Measurements from ENCODE around the gene LRP8.
A peak's percentile ranks its signal among the peaks of the same experiment; 100 is the strongest.
"Not testable (repeated sequence)": the region's sequence is repeated elsewhere in the genome, so short reads cannot be mapped to it uniquely, and the experiment has no call there.

Gene LRP8

DNA sequence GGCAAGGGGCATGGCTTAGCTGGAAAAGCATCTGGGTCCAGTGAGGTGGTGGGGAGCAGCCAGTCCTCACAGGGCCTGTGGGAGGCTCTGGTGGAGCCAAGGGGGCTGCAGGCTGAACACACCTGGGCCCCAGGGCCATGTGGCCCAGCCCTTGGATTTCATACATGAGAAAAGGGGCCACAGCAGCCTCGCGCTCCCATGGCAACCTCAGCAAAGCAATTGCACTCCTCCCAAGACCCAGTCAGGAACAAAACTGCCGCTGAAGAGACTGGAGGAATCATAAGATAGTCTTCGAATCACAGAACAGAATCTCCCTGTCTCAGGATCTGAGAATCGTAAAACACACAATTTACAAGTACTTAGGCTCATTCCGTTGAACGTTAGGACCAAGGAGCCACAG lies 24.6 kb downstream of the LRP8 start:
- DNase-seq, result no peak

DNA sequence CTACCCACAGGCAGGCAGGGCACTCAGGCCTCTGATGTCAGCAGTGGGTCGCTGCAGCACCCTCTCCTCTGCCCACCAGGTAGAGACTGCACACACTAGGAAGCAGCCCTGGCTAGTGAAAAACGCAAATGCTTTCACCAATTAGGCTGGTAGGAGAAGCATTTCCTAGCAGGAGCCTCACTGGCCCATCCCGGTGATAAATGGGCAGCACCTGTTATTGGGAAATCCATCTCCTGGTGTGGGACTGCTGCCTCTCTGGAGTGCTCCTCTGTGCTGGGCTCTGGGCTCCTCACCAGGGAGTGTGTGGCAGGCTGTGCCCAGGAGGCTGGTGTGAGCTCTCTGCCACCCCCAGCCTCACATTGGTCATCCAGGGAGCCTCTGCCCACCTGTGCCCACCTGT lies 28.6 kb downstream of the LRP8 start:
- DNase-seq, result no peak

DNA sequence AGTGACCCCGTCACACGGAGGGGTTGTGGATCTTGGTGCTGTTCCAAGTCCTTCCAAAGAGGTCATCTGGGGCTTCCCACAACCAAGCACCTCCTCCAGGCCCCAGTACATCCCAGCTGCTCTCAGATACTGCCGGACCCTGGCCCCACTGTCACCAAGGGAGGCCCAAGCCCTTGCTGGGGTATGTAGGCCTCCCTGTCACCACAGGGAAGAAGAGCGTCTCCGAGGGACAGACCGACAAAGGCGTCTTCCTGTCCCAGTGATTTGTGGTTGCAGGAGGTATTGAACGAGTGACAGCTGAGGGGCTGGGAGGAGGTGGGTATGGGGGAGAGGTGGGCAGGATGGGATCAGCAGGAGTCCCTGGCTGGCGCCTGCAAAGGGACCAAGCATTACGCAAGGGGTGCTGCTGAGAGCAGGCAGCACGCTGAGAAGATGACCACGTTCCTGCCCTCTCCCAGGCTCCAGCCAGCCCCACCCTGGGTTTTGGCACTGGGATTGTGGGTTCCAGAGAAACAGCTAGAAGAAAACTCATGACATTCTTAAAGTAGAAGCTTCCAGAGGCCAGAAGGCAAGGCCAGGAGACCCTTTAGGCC lies 29.7 kb downstream of the LRP8 start:
- DNase-seq, result no peak

GRCh38 chr1:53297195-53297594 lies 30.7 kb downstream of the LRP8 start:
- no peak for DNase-seq

DNA sequence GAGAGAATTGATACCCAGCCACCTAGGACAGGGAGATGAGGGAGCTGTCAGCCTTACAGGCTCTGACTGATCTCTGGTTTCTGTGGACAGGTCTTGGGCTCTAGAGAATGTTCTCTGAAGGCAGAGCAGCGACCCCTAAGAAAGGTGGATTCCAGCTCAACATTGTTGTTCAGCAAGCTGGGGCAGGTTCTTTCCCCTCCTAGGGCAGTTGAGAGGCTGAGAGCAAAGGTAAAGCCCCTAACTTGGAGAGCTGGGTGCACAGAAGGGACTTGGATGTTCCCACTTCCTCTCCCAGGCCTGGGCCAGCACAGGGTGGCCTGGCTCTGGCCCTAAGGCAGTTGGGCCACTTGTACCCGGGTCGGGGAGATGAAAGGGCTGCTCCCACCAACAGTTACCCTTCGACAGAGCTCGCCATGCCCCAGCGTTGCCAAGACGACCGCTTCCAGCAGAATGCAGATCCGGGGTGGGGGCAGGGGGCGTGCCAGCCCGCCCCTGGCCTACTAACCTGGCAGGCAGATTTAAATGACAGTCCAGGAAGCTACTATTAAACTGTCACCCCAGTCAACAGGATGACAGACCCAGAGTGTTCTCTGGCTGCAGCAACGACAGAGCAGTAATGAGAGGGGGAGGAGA lies 31.6 kb downstream of the LRP8 start:
- DNase-seq, result no peak

DNA sequence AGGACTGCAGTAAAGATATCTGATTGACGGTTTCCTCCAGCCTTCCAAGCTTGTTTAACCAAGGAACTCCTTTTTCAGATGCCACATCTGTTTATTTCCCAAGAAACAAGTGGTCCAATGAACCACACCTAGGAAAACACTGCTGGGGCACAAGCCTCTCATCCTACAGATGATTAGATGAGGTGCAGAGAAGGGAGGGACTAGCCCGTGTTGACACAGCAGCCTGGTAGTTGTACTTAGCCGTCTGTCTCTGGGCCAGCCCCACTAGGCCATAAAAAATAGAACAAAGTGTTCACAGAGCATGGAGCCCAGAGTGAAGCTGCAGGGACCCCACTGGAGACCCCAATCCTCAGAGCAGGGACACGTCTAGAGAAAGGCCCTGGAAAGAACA lies 32.1 kb downstream of the LRP8 start:
- DNase-seq, result no peak

GRCh38 chr1:53295295-53295694 lies 32.6 kb downstream of the LRP8 start:
- DNase-seq, result no peak

- no peak for DNase-seq
These were observed 33.3 kb downstream of the LRP8 start for GRCh38 chr1:53294567-53294966.

GRCh38 chr1:53294061-53294460 lies 33.8 kb downstream of the LRP8 start:
- no peak for DNase-seq

- DNase-seq, result no peak
These were observed 34.7 kb downstream of the LRP8 start for GRCh38 chr1:53293123-53293522.

DNA sequence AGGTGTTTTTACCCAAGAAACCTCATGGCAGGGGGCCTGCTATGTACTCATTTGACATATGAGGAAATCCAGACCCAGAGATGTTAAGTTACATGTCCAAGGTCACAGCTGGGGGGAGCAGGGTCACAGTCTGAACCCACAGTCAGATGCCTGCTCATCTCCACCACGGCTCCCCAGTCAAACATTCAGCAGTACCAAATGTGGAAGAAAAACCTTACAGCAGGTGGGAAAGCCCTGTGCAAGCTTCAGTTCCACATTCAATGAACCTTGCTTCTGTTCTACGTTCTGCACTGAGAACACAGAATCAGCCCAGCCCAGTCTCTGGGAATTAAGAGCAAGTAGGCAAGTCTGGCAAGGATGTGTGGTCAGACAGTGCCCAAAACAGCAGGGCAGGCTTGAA lies 35.2 kb downstream of the LRP8 start:
- DNase-seq, result no peak

DNA sequence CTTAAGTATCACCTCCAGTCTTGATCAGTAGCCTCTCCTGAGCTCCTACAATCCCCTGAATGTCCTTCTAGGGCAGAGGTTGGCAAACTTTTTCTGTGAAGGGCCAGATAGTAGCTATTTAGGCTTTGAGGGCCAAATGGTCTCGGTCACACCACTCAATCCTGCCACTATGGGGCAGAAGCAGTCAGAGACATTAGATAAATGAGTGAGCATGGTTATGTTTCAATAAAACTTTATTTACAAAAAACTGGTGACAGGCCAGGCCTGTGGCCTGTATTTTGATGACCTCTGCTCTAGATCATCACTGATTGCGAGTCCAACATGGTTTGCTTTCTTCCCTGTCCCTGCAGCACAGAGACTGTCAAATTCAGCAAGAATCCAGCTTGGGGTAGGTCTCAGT lies 36.3 kb downstream of the LRP8 start:
- no peak for DNase-seq

- DNase-seq, result no peak
These were observed 39.0 kb downstream of the LRP8 start for GRCh38 chr1:53288790-53289429.

DNA sequence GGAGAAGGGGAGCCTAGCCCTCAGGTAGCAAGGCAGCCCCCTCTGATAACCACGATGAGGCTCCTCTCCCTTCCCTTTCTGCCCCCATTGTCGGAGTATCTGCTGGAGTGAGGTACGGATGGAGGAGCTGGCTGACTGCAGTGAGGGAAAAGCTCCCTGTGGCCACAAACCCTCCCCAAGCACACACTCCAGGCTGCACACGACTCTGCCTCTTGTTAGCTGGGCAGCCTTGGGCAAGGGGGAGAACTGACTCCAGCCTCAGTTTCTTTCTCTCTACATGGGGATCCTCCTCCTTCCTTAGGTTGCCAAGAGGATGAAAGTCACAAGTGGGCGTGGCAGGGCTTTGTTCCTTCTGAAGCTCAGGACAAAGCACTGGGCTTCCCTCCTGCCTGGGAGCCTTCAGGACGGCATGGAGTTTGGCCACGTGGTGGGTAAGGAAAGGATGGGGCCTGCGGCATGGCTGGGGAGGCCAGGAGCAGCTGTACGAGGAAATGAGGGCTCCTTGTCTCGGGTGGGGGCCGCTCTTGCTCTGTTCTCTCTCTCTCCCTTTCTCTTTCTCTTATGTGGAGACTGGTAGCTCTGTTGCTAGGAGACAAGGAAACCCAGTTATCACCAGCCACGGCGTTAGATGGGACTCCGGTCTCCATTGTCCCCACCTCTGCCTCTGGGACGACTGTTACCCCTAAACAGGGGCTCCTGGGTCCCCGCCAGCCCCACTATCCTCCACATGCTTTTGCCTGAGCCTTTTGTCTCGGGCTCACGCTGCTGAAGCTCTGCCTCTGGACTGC lies 39.7 kb downstream of the LRP8 start:
- no peak for DNase-seq

GRCh38 chr1:53286955-53287354 lies 40.9 kb downstream of the LRP8 start:
- peak; percentile 58 for DNase-seq

DNA sequence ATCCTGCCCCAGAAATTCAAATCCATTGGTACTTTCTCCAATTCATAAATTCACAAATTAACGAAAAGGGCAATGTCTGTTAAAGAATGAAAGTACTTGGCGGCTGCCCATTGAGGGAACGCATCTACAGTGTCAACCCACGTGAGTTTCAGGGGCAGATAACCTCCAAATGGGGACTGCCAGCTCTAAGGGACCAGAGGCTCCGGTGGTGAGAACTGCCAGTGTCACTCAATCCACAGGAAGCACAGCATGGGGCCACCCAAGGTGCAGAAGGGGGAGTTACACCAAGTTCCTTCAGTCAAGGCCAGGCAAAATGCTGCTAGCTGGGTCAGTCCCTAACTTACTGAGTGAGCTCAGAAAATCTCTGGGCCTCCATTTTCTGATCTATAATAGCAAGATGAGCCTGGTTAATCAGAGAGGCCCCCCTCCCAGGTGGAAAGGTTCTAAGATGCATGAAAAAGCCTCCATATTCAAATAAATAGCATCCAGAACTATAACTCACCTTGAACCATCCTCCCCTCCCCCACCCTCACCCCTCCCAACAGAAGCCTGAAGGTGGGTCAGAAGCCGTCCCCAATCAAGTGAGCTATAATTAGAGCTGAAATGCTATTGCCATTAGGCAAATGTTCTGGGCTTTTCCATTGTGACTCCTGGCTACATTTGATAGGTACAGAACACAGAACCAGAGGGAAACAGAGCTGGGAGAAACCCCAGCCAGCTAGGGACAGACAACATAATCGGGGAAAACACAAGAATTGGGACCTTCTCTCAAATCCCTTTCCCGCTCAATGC lies 41.7 kb downstream of the LRP8 start:
- DNase-seq, result no peak

DNA sequence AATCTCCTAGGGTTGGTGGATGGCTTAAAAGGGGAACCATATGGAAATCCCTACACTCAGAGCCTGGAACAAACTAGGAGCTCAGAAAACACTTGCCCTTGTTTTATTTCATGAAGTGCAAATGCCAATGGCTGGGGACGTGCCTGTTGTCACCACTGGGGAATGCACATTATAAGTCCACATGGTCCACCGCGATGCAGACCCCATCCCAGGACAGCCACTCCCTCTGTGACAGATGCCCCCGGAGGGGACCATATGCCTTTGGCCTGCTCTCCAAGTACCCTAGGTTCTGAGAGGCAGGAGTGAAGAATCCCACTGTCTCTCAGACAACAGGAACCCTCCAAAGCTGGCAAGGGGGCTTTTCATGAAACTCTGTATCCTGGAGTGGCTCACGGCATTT lies 42.3 kb downstream of the LRP8 start:
- no peak for DNase-seq

DNA sequence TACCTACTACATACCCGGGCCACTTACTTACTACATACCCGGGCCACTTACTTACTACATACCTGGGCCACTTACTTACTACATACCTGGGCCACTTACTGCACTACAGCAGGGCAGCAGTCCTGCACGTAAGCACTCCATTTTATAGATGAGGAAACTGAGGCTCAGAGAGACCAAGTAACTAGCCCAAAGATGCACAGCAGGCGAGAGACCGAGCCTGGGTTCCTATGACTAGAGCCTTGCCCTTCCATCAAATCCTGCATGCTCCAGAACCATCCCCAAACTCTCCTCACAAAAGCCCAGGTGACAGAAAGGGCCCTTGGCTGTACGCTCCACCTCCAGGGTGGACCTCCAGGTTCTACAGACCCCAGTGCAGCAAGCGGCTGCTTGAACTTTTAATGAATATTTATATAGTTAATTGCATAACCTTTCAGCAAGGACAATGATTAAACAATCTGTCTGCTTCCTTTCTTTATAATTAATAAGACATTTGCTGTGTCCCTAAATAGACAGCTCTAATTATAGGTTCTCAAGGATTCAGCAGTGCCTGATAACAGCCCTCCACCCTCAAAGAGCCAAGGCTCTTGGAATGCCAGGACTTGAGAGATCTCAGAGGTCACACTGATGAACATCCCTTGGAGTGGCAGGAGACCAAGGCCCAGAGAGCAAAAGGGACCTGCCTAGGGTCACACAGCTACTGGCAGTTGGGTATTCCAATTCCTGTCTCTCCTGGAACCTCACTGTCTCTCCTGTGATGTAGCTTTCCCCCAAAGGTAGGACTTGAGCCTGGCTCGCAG lies 43.4 kb downstream of the LRP8 start:
- no peak for DNase-seq

GRCh38 chr1:53283156-53283555 lies 44.7 kb downstream of the LRP8 start:
- not testable (repeated sequence) for DNase-seq

DNA sequence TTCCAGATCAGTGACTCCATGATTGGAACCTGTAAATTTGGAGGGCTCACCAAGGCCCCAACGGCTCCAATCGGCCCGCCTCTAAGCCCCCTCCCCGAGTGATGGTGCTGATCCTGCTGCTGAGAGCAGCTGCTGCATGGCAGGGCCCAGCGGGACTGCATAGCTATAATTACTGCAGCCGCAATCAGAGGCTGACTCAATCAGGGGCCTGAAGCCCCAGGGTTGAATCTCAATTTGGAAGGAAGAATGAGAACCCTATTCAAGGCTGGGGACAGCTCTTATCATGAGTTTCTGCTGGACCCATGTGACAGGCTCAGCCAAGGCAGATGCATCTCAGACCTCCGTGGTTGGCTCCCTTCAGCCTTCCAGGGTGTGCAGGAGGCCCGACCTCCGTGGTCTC lies 46.7 kb downstream of the LRP8 start:
- DNase-seq, result no peak

GRCh38 chr1:53280496-53280895 lies 47.4 kb downstream of the LRP8 start:
- no peak for DNase-seq

All from COR-L47 (cell line).